SJCRH30 (cell line): ENCODE measurements around the gene KRTAP19-4. TPM values are rescaled to one million over a fixed set of nuclear protein-coding genes. Genes with fewer than 3 reads are reported as not detected.

Source experiments
- DNase-seq, 2 experiments: peaks; one replicate each; pipeline ENCODE4 v3.0.0-alpha.2; 2015 to 2020
- H3K27ac ChIP-seq: fragments of 250-450 bp; sonication (Bioruptor Pico); 2 replicates; pipeline ENCODE4 v1.5.1; 2020; ENCODE audit warnings: mild to moderate bottlenecking, moderate library complexity
- H3K27me3 ChIP-seq: fragments of 250-450 bp; sonication (Bioruptor Pico); 2 replicates; pipeline ENCODE4 v1.5.1; 2020; ENCODE audit warnings: mild to moderate bottlenecking, moderate library complexity
- H3K36me3 ChIP-seq: fragments of 250-450 bp; sonication (Bioruptor Pico); 2 replicates; pipeline ENCODE4 v1.5.1; 2020; ENCODE audit warnings: mild to moderate bottlenecking, moderate library complexity
- H3K4me1 ChIP-seq: fragments of 250-450 bp; sonication (Bioruptor Pico); 2 replicates; pipeline ENCODE4 v1.5.1; 2020; ENCODE audit warnings: mild to moderate bottlenecking, moderate library complexity
- H3K4me3 ChIP-seq: fragments of 250-450 bp; sonication (Bioruptor Pico); 2 replicates; pipeline ENCODE4 v1.5.1; 2020; ENCODE audit warnings: mild to moderate bottlenecking, moderate library complexity
- H3K9me3 ChIP-seq: fragments of 250-450 bp; sonication (Bioruptor Pico); replicated peaks from 2 replicates; pipeline ENCODE4 v1.5.1; 2020; ENCODE audit warnings: mild to moderate bottlenecking, moderate library complexity
- total RNA-seq: library from RNA; depleted of rRNA; stranded (reverse); fragments of >200 nt; shearing (Covaris generic); gene quantifications from 2 replicates; pipeline ENCODE4 v1.2.3, GENCODE V29; 2014; rRNA removed

Gene KRTAP19-4
- total RNA-seq, 1 experiment from 2014 or later, result not detected

GRCh38 chr21:30463713-30464112 is 33.3 kb downstream of the KRTAP19-4 start:
- Histone ChIP-seq H3K36me3 (no peaks in the 10 kb centered on the region), H3K4me3 (no peak overlapping the region), H3K27ac (no peak overlapping the region), H3K9me3 (no peaks in the 10 kb centered on the region), H3K4me1 (no peaks in the 10 kb centered on the region), H3K27me3 (no peaks in the 10 kb centered on the region)
- DNase-seq, result peak in 1 of 2 experiments; percentile 41

DNA sequence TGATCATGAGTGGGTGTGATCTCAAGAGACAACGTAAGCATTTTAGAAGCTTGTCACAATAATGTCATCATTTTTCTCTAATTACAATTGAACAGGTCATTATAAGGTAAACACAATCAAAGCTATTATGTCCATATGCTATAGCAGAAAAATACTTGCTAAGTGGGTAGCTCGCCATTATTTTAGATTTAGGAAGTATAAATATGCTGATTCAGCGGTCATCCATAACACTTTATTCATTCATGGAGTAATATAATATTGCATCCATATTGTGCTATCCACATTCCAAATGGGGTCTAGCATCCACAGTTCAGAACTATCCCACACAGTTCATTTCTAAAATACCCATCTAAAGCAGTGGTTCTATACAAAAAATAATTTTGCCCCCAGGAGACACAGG is 48.5 kb downstream of the KRTAP19-4 start:
- DNase-seq, result no peak
- Histone ChIP-seq H3K36me3 (no peaks in the 10 kb centered on the region), H3K4me3 (no peak overlapping the region), H3K27ac (no peak overlapping the region), H3K4me1 (no peaks in the 10 kb centered on the region), H3K27me3 (no peaks in the 10 kb centered on the region), H3K9me3 (no peaks in the 10 kb centered on the region)

- Histone ChIP-seq H3K27me3 (no peaks in the 10 kb centered on the region), H3K4me3 (no peak overlapping the region), H3K27ac (no peak overlapping the region), H3K9me3 (no peaks in the 10 kb centered on the region), H3K36me3 (no peaks in the 10 kb centered on the region), H3K4me1 (no peaks in the 10 kb centered on the region)
- DNase-seq, result no peak
Observed at GRCh38 chr21:30447056-30447455, 49.9 kb downstream of the KRTAP19-4 start.

Other genes starting within 250 kb of the KRTAP19-4 start
- not detected in 2 replicates for gene KRTAP24-1, start 214.2 kb downstream of the KRTAP19-4 start, total RNA-seq
- not detected in 2 replicates for gene KRTAP25-1, start 207.7 kb downstream of the KRTAP19-4 start, total RNA-seq
- gene KRTAP26-1, start 176.8 kb downstream of the KRTAP19-4 start, total RNA-seq, result not detected in 2 replicates
- not detected in 2 replicates for gene KRTAP27-1, start 159.5 kb downstream of the KRTAP19-4 start, total RNA-seq
- gene KRTAP23-1, start 148.6 kb downstream of the KRTAP19-4 start, total RNA-seq, result not detected in 2 replicates
- gene KRTAP13-2, start 124.9 kb downstream of the KRTAP19-4 start, total RNA-seq, result not detected in 2 replicates
- not detected in 2 replicates for gene KRTAP13-1, start 101.1 kb downstream of the KRTAP19-4 start, total RNA-seq
- gene KRTAP13-3, start 71.2 kb downstream of the KRTAP19-4 start, total RNA-seq, result not detected in 2 replicates
- not detected in 2 replicates for gene KRTAP13-4, start 66.9 kb downstream of the KRTAP19-4 start, total RNA-seq
- gene KRTAP15-1, start 56.9 kb downstream of the KRTAP19-4 start, total RNA-seq, result not detected in 2 replicates
- not detected in 2 replicates for gene KRTAP19-1, start 16.8 kb downstream of the KRTAP19-4 start, total RNA-seq
- gene KRTAP19-2, start 9.7 kb downstream of the KRTAP19-4 start, total RNA-seq, result not detected in 2 replicates
- gene KRTAP19-3, start 5.2 kb downstream of the KRTAP19-4 start, total RNA-seq, result not detected in 2 replicates
- gene KRTAP19-5, start 5.0 kb upstream of the KRTAP19-4 start, total RNA-seq, result not detected in 2 replicates
- gene KRTAP19-6, start 44.7 kb upstream of the KRTAP19-4 start, total RNA-seq, result not detected in 2 replicates
- not detected in 2 replicates for gene KRTAP19-7, start 64.1 kb upstream of the KRTAP19-4 start, total RNA-seq
- not detected in 2 replicates for gene KRTAP22-2, start 93.2 kb upstream of the KRTAP19-4 start, total RNA-seq
- not detected in 2 replicates for gene KRTAP6-3, start 95.3 kb upstream of the KRTAP19-4 start, total RNA-seq
- not detected in 2 replicates for gene KRTAP6-2, start 101.7 kb upstream of the KRTAP19-4 start, total RNA-seq
- not detected in 2 replicates for gene KRTAP22-1, start 103.9 kb upstream of the KRTAP19-4 start, total RNA-seq
- not detected in 2 replicates for gene KRTAP6-1, start 116.8 kb upstream of the KRTAP19-4 start, total RNA-seq
- not detected in 2 replicates for gene KRTAP20-1, start 119.3 kb upstream of the KRTAP19-4 start, total RNA-seq
- gene KRTAP20-4, start 123.5 kb upstream of the KRTAP19-4 start, total RNA-seq, result not detected in 2 replicates
- gene KRTAP20-2, start 138.0 kb upstream of the KRTAP19-4 start, total RNA-seq, result not detected in 2 replicates
- not detected in 2 replicates for gene KRTAP20-3, start 145.7 kb upstream of the KRTAP19-4 start, total RNA-seq
- gene KRTAP21-3, start 221.6 kb upstream of the KRTAP19-4 start, total RNA-seq, result not detected in 2 replicates